CD14-positive monocyte (primary cell): ENCODE measurements around the gene IER5. TPM values are rescaled to one million over a fixed set of nuclear protein-coding genes. Genes with fewer than 3 reads are reported as not detected.

Experiments
- DNase-seq, 3 donors: peaks; one replicate each; pipeline ENCODE4 v3.0.0-alpha.2; 2011 to 2022
- H2AFZ ChIP-seq: 2 replicates; pipeline ENCODE4 v1.6.0; 2012; ENCODE audit warnings: mild to moderate bottlenecking, low read depth, low read length, inconsistent platforms; ENCODE audit not compliant: insufficient read depth, poor library complexity, severe bottlenecking
- H3K27ac ChIP-seq, 2 donors: 1 replicate in 1 of 2; 2 replicates in 1 of 2; pipeline ENCODE4 v1.5.1; 2012 to 2013; ENCODE audit warnings: low read length in 2 of 2, control low read depth in 1 of 2, inconsistent platforms in 1 of 2, low read depth in 1 of 2, mild to moderate bottlenecking in 1 of 2
- H3K27me3 ChIP-seq, 2 donors: one replicate each; pipeline versions ENCODE4 v1.6.0 to v1.6.1; 2011 to 2013; ENCODE audit warnings: low read length in 2 of 2; ENCODE audit not compliant: control insufficient read depth in 2 of 2, insufficient read depth in 2 of 2
- H3K36me3 ChIP-seq, 2 donors: replicated peaks in 1 of 2; 1 replicate in 1 of 2; 2 replicates in 1 of 2; pipeline versions ENCODE4 v1.5.1 to v1.6.1; 2012 to 2013; ENCODE audit warnings: low read length in 2 of 2, control low read depth in 1 of 2, inconsistent platforms in 1 of 2, mild to moderate bottlenecking in 1 of 2; ENCODE audit not compliant: insufficient read depth in 2 of 2, control insufficient read depth in 1 of 2
- H3K4me1 ChIP-seq, 2 donors: 1 replicate in 1 of 2; 2 replicates in 1 of 2; pipeline versions ENCODE4 v1.5.1 to v1.6.1; 2012 to 2013; ENCODE audit warnings: low read length in 2 of 2, control low read depth in 1 of 2, inconsistent platforms in 1 of 2, mild to moderate bottlenecking in 1 of 2, moderate library complexity in 1 of 2; ENCODE audit not compliant: insufficient read depth in 2 of 2, control insufficient read depth in 1 of 2
- H3K4me2 ChIP-seq: replicated peaks from 2 replicates; pipeline ENCODE3; 2012; ENCODE audit warnings: low read length, moderate library complexity, mild to moderate bottlenecking; ENCODE audit not compliant: poor library complexity, severe bottlenecking; ENCODE audit errors: extremely low read depth
- H3K4me3 ChIP-seq, 3 experiments: fragments of 200-600 bp in 1 of 3; sonication (generic) in 1 of 3; replicated peaks in 1 of 3; 1 replicate in 2 of 3; 2 replicates in 1 of 3; pipeline ENCODE4 v1.5.1; 2011 to 2013; ENCODE audit warnings: low read length in 3 of 3, mild to moderate bottlenecking in 3 of 3, control low read depth in 2 of 3, low read depth in 2 of 3, inconsistent platforms in 1 of 3, moderate library complexity in 1 of 3
- H3K79me2 ChIP-seq: 2 replicates; pipeline ENCODE4 v1.6.0; 2012; ENCODE audit warnings: mild to moderate bottlenecking, control low read depth, inconsistent platforms, low read length, moderate library complexity; ENCODE audit not compliant: insufficient read depth
- H3K9ac ChIP-seq: 2 replicates; pipeline ENCODE4 v1.6.0; 2017; ENCODE audit warnings: low read length, mild to moderate bottlenecking; ENCODE audit not compliant: insufficient read depth, poor library complexity, severe bottlenecking
- H3K9me3 ChIP-seq, 2 donors: replicated peaks in 1 of 2; 1 replicate in 1 of 2; 2 replicates in 1 of 2; pipeline versions ENCODE4 v1.5.1 to v1.6.1; 2012 to 2013; ENCODE audit warnings: low read length in 2 of 2, control low read depth in 1 of 2; ENCODE audit not compliant: control insufficient read depth in 1 of 2, insufficient read depth in 1 of 2
- H4K20me1 ChIP-seq: 2 replicates; pipeline ENCODE4 v1.6.0; 2012; ENCODE audit warnings: mild to moderate bottlenecking, low read length, control low read depth, moderate library complexity; ENCODE audit not compliant: insufficient read depth
- H3K27ac Mint-ChIP-seq, 7 donors: one replicate each; pipeline ENCODE4 v1.8.0; 2020; ENCODE audit warnings: mild to moderate bottlenecking in 7 of 7, mixed read lengths in 7 of 7, moderate library complexity in 6 of 7, inconsistent platforms in 2 of 7
- H3K27me3 Mint-ChIP-seq, 3 donors: one replicate each; pipeline ENCODE4 v1.8.0; 2021 to 2022; ENCODE audit warnings: low read depth in 3 of 3, mild to moderate bottlenecking in 3 of 3, mixed read lengths in 3 of 3, moderate library complexity in 3 of 3, inconsistent platforms in 1 of 3
- H3K36me3 Mint-ChIP-seq, 2 donors: one replicate each; pipeline ENCODE4 v1.8.0; 2020; ENCODE audit warnings: mixed read lengths in 2 of 2, inconsistent platforms in 1 of 2, mild to moderate bottlenecking in 1 of 2
- H3K4me1 Mint-ChIP-seq: one replicate; pipeline ENCODE4 v1.8.0; 2020; ENCODE audit warnings: mild to moderate bottlenecking, mixed read lengths
- H3K4me3 Mint-ChIP-seq, 2 donors: one replicate each; pipeline ENCODE4 v1.8.0; 2020; ENCODE audit warnings: mild to moderate bottlenecking in 2 of 2, mixed read lengths in 2 of 2, moderate library complexity in 1 of 2
- H3K9me3 Mint-ChIP-seq, 7 donors: one replicate each; pipeline ENCODE4 v1.8.0; 2020 to 2022; ENCODE audit warnings: mixed read lengths in 7 of 7, mild to moderate bottlenecking in 6 of 7, moderate library complexity in 6 of 7, inconsistent platforms in 2 of 7
- CTCF ChIP-seq: fragments of 200-600 bp; IDR thresholded peaks from one replicate; pipeline ENCODE4 v1.8.0; 2022; ENCODE audit warnings: antibody characterized with exemption, mild to moderate bottlenecking
- WGBS: methylation state at CpG from one replicate; pipeline ENCODE4 v1.1.5; 2013; ENCODE audit warnings: missing lambda C conversion rate; ENCODE audit not compliant: insufficient coverage; 5-methylcytosine and 5-hydroxymethylcytosine counted together
- intact Hi-C, 2 donors: fragments of 100-400 bp; cut with micrococcal nuclease; formaldehyde crosslinking; loops; one replicate each; pipeline versions ENCODE4 v1.15.0 to v1.15.1; 2023
- polyA plus RNA-seq, 3 donors: library from polyadenylated mRNA; depleted of rRNA in 1 of 3; unstranded in 2 of 3; stranded (reverse) in 1 of 3; fragments of 300-500 nt in 2 of 3; fragments of >200 nt in 1 of 3; fragmentation: Illumina TruSeq in 2 of 3; gene quantifications; 1 replicate in 2 of 3; 2 replicates in 1 of 3; pipeline ENCODE4 v1.2.3, GENCODE V29; 2012 to 2021

Gene IER5
- polyA plus RNA-seq, 3 donors, result 13.7 to 110 (median 29.0) TPM

DNA sequence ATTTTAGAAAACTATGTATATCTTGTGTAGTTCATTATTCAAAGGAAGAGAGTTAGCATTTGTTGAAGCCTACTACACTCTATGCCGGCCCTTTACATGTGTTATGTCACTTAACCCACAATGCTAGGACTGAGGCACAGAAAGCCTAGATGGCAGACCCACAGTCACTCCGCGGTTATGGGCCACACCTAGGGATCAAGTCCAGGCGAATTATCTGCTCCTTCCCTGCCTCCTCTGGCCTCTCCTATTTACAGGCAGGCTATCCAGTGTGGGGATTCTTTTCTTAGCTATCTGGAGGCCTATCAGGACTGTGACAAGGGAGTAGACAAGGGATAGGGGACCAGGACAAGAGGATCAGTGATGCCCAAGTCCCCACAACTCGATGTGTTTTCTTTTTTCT, 33.0 kb downstream of the IER5 start:
- Histone ChIP-seq H3K79me2 (no peaks in the 10 kb centered on the region), H3K9ac (no peak overlapping the region), H3K4me2 (no peak overlapping the region), H4K20me1 (no peaks in the 10 kb centered on the region), H3K27me3 (no peaks in the 10 kb centered on the region), H3K27ac (no peak overlapping the region), H2AFZ (no peak overlapping the region), H3K9me3 (no peaks in the 10 kb centered on the region), H3K4me3 (no peak overlapping the region), H3K36me3 (no peaks in the 10 kb centered on the region), H3K4me1 (peaks cover 25 to 36% of the 10 kb centered on the region in 2 donors)
- H3K4me1 Mint-ChIP-seq, result peaks cover 32% of the 10 kb centered on the region
- H3K4me3 Mint-ChIP-seq, result no peak overlapping the region
- WGBS, result 96% methylated on average over 4 of the region's 5 CpGs
- H3K9me3 Mint-ChIP-seq, result no peaks in the 10 kb centered on the region
- DNase-seq, result no peak
- no peaks in the 10 kb centered on the region for H3K36me3 Mint-ChIP-seq
- peaks cover 0 to 4% (median 3%) of the 10 kb centered on the region in 3 donors for H3K27me3 Mint-ChIP-seq
- no peak for TF ChIP-seq CTCF
- intact Hi-C loops, result no loop called here
- H3K27ac Mint-ChIP-seq, result no peak overlapping the region

- no peaks in the 10 kb centered on the region for H3K36me3 ChIP-seq
- no peaks in the 10 kb centered on the region for H3K9me3 ChIP-seq
- H3K4me3 ChIP-seq, result no peak overlapping the region
- no peaks in the 10 kb centered on the region for H3K79me2 ChIP-seq
- Mint-ChIP-seq H3K9me3 (no peaks in the 10 kb centered on the region), H3K4me3 (no peak overlapping the region), H3K27ac (no peak overlapping the region), H3K36me3 (no peaks in the 10 kb centered on the region), H3K27me3 (peaks cover 0 to 4% (median 3%) of the 10 kb centered on the region in 3 donors), H3K4me1 (peaks cover 39% of the 10 kb centered on the region)
- H2AFZ ChIP-seq, result no peak overlapping the region
- 100% methylated on average over 2 of the region's 5 CpGs for WGBS
- no peak overlapping the region for H3K4me2 ChIP-seq
- no peak for TF ChIP-seq CTCF
- H4K20me1 ChIP-seq, result no peaks in the 10 kb centered on the region
- no peak for DNase-seq
- no peak overlapping the region for H3K9ac ChIP-seq
- H3K4me1 ChIP-seq, result peaks cover 31 to 43% of the 10 kb centered on the region in 2 donors
- no peak overlapping the region for H3K27ac ChIP-seq
- H3K27me3 ChIP-seq, result no peaks in the 10 kb centered on the region
- intact Hi-C loops, result no loop called here
These were observed 33.7 kb downstream of the IER5 start for GRCh38 chr1:181122222-181122621.
